GM20000 (cell line): Measurements from ENCODE around the gene SUPT3H.

Experiments
- DNase-seq: peaks from one replicate; pipeline ENCODE4 v3.0.0; 2012; ENCODE audit warnings: low spot score
- CTCF ChIP-seq: IDR thresholded peaks from 2 replicates; pipeline ENCODE4 v1.5.1; 2012; ENCODE audit warnings: mild to moderate bottlenecking, control low read depth; ENCODE audit errors: extremely low read depth, missing control alignments

Gene SUPT3H

DNA sequence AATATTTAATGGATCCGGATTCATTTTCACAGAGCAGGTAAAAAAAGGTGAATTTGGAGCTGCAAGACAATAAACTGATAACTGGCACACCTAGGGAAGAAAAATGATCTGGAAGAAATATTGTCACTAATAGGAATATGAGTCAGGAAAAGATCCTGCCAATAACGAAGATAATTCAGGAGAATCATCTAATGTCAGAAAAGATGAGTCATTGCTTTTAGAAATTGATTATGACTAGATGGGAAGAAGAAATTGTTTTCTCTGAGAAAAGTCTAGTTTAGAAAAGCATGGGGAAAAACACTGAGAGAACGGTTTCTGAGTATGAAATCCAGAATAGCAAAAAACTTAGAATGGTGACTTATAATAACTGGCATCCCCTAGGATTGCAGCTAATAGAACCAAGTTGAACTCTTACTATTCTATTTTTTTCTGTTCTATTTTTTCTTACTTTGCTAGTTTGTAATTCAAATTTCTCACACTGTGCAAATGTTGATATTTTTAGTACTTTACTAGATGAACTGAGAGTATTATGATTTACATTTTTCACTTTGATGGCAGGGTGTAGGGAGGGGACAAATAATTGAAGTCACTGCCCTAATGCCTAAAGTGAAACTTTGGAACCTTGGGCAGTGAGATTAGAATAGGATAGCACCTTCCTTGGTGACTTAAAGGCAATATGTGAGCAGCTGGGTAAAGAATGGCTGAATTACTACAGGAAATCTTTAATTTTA lies 38.2 kb upstream of the SUPT3H start:
- no peak for DNase-seq
- TF ChIP-seq CTCF, result no peak

DNA sequence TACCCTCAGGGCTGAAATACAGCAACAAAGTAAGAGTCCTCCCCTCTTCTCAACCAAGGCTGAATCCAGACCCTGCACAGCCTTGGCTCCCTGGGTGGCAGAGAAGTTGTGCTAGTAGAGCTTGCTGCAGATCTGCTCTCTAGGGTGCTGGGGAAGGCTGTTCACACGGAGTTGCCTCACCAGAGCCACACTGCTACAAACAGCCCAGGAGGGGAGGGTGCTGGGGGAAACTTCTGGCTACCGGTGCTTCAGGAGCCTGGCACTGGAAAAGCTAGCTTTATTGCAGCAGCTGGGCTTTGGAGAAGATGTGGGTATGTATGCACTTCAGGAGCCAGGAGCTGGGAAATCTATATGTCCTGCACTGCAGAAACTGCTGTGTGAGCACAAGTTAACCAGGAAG lies 37.6 kb upstream of the SUPT3H start:
- TF ChIP-seq CTCF, result no peak
- DNase-seq, result no peak

DNA sequence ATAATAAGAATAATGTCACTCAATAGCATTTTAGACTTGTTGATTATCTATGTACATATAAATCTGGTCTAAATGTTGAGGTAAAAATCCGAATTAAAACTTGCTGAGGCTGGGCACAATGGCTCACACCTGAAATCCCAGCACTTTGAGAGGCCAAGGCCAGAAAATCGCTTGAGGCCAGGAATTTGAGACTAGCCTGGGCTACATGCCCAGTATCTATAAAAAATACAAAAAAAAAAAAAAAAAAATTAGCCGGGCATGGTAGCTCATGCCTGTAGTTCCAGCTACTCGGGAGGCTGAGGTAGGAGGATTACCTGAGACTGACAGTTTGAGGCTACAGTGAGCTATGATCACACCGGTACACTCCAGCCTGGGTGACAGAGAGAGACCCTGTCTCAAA lies 34.2 kb upstream of the SUPT3H start:
- no peak for DNase-seq
- no peak for TF ChIP-seq CTCF

DNA sequence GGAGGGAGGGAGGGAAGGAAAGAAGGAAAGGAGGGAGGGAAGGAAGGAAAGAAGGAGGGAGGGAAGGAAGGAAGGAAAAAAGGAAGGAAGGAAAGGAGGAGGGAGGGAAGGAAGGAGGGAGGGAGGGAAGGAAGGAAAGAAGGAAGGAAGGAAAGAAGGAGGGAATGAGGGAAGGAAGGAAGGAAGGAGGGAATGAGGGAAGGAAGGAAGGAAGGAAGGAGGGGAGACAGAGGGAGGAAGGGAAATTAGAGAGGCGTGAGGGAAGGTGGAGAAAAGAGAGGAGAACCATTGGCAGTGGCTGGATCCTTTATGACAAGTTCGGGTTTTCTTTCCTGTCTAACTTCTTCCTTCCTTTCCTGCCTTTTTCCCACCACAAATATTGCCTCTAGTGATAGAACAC lies 22.3 kb upstream of the SUPT3H start:
- no peak for TF ChIP-seq CTCF
- DNase-seq, result no peak

DNA sequence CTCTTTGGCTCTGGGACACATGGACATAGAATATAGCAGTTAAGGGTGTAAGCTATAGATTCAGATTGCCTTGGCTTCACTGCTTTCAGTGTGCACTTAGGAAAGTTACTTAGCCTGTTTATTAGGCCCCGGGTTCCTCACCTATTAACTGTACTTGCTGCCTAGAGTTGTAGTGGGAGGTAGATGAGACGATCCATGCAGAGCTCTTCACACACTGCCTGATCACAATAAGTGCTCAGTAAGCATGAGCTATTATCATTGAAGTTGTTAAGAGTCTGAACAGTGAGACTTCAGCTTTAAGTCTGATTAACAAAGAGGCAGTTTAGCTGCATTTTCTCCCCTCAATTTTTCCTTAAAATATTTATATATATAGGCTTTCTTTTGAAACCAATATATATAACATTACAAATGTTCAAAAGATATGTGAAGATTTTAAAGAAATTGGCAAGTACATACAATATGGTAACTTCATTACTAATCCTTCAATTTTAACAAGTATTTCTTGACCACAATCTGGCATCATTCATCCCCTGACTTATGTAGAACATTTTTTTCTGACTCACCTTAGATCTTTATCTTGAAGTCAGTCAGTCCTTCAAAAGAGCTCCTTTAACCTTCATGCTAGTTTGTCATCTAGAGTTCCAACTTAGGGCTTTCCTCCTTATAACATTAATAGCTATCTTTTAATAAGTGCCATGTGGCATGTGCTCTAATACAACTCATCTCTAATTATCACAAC lies 20.5 kb upstream of the SUPT3H start:
- no peak for TF ChIP-seq CTCF
- no peak for DNase-seq

DNA sequence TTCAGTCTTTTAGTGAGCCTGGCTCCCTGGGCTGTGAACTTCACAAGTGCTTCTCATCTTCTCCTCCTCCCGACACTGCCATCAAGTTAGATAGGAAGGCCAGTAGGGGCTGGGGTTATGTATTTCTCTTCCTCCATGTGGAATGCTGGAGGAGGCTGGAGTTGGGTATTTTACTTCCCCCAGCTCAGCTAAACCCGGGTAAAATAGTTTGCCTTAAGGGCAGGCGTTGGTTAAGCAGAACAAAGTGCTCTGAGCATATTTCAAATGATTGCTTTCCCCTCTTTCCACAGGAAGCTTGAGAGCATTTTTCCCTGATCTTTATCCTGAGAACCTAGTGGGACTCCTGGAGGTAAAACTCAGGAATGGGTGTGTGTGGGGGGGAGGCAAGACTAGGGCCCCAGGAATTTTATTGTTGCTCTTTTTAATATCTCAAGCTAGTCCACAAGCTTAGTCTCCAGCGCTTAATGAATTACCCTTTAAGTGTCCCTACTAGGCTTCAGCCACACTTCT lies 16.9 kb upstream of the SUPT3H start:
- DNase-seq, result no peak
- TF ChIP-seq CTCF, result no peak

DNA sequence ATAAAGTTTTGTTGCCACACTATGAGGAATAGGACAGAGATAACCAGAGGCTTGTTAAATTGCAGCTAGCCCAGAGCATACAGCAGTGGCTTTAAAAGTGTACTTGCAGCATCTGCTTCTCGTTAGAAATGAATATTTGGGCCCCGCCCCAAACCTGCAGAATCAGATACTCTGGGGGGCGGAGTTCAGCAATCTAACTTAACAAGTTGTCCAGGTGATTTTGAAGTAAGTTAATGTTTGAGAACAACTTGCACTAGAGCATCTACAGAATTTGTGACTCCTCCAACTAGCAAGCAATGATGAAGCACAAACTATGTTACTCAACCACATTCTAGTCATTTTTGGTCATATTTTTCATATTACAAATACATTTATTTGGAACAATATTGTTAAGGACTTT lies 10.6 kb upstream of the SUPT3H start:
- no peak for DNase-seq
- TF ChIP-seq CTCF, result no peak
